H1 (cell line): ENCODE results near the gene BLOC1S3. TPM values are rescaled to one million over a fixed set of nuclear protein-coding genes. Genes with fewer than 3 reads are reported as not detected.

Source experiments
- CTCF ChIA-PET: fragments of 300-600 bp; sonication (Branson Sonifier 250); formaldehyde crosslinking; loops from one replicate; lab custom pipeline; 2021; ENCODE audit not compliant: partially characterized antibody; lab: Charles Lee
- POLR2A ChIA-PET: fragments of 300-600 bp; sonication (Branson Sonifier 250); formaldehyde crosslinking; loops from one replicate; lab custom pipeline; 2021; ENCODE audit warnings: inconsistent platforms; ENCODE audit not compliant: partially characterized antibody; lab: Charles Lee
- DNase-seq, 2 experiments: peaks; one replicate each; pipeline versions ENCODE4 v3.0.0 to v3.0.0-alpha.2; 2010 to 2022; ENCODE audit warnings: low spot score in 2 of 2, low read depth in 1 of 2, mixed read lengths in 1 of 2
- FAIRE-seq: peaks from 2 replicates; lab custom pipeline; 2011; peaks lifted over from hg19 to GRCh38; lab: Jason Lieb, UNC
- H2AFZ ChIP-seq: 2 replicates; pipeline ENCODE4 v1.8.1; 2012; ENCODE audit warnings: low read length, inconsistent platforms
- H2AK5ac ChIP-seq: 2 replicates; pipeline ENCODE4 v1.6.1; 2013; ENCODE audit warnings: low read depth, low read length
- H2BK120ac ChIP-seq: replicated peaks from 2 replicates; pipeline ENCODE3; 2013; ENCODE audit warnings: low read depth, low read length, inconsistent platforms
- H2BK12ac ChIP-seq: 2 replicates; pipeline ENCODE4 v1.6.1; 2013; ENCODE audit warnings: low read depth, low read length
- H2BK15ac ChIP-seq: 2 replicates; pipeline ENCODE4 v1.6.1; 2013; ENCODE audit warnings: low read length
- H2BK20ac ChIP-seq: 2 replicates; pipeline ENCODE4 v1.6.1; 2013; ENCODE audit warnings: low read length
- H2BK5ac ChIP-seq: 2 replicates; pipeline ENCODE4 v1.6.1; 2013; ENCODE audit warnings: low read depth, low read length
- H3K14ac ChIP-seq: 2 replicates; pipeline ENCODE4 v1.6.1; 2013; ENCODE audit warnings: inconsistent platforms; ENCODE audit not compliant: insufficient read length
- H3K18ac ChIP-seq: 2 replicates; pipeline ENCODE4 v1.6.1; 2013; ENCODE audit warnings: low read length; ENCODE audit errors: extremely low read depth
- H3K23ac ChIP-seq: 2 replicates; pipeline ENCODE4 v1.6.1; 2013; ENCODE audit warnings: inconsistent platforms; ENCODE audit not compliant: insufficient read length
- H3K23me2 ChIP-seq: 2 replicates; pipeline ENCODE4 v1.6.1; 2013; ENCODE audit warnings: low read depth, low read length
- H3K27ac ChIP-seq: 2 replicates; pipeline ENCODE4 v1.6.1; 2011; ENCODE audit warnings: low read depth, low read length, inconsistent platforms
- H3K27me3 ChIP-seq, 4 experiments: replicated peaks in 1 of 4; 1 replicate in 1 of 4; 2 replicates in 3 of 4; pipeline versions ENCODE4 v1.6.1 to v1.8.1; 2011 to 2013; ENCODE audit warnings: low read length in 3 of 4, mild to moderate bottlenecking in 3 of 4, inconsistent platforms in 2 of 4, mixed read lengths in 2 of 4, moderate library complexity in 1 of 4; ENCODE audit not compliant: control insufficient read depth in 3 of 4, insufficient read depth in 3 of 4; ENCODE audit errors: extremely low read depth in 1 of 4
- H3K36me3 ChIP-seq, 4 experiments: 2 replicates each; pipeline versions ENCODE4 v1.6.1 to v1.8.1; 2011 to 2013; ENCODE audit warnings: mild to moderate bottlenecking in 4 of 4, low read length in 3 of 4, moderate library complexity in 2 of 4, control low read depth in 1 of 4, inconsistent platforms in 1 of 4; ENCODE audit not compliant: insufficient read depth in 4 of 4, control insufficient read depth in 2 of 4
- H3K4ac ChIP-seq: replicated peaks from 2 replicates; pipeline ENCODE3; 2013; ENCODE audit warnings: low read length, low read depth, mixed read lengths, inconsistent platforms; ENCODE audit not compliant: insufficient read length
- H3K4me1 ChIP-seq, 4 experiments: replicated peaks in 1 of 4; 1 replicate in 1 of 4; 2 replicates in 3 of 4; pipeline versions ENCODE4 v1.6.1 to v1.8.1; 2011 to 2013; ENCODE audit warnings: low read length in 3 of 4, inconsistent platforms in 2 of 4, mixed read lengths in 1 of 4; ENCODE audit not compliant: insufficient read depth in 4 of 4, control insufficient read depth in 3 of 4
- H3K4me2 ChIP-seq, 2 experiments: 2 replicates each; pipeline versions ENCODE4 v1.6.1 to v1.8.1; 2011 to 2013; ENCODE audit warnings: low read depth in 2 of 2, low read length in 2 of 2, control low read depth in 1 of 2, inconsistent platforms in 1 of 2, mild to moderate bottlenecking in 1 of 2; ENCODE audit not compliant: insufficient read depth in 1 of 2
- H3K4me3 ChIP-seq, 4 experiments: fragments of 200-600, 300-600 bp in 1 of 4; sonication (generic), shearing (Covaris generic), sonication (Bioruptor Twin) in 1 of 4; 2 replicates each; pipeline versions ENCODE4 v1.5.1 to v1.8.1; 2011 to 2016; ENCODE audit warnings: low read length in 4 of 4, low read depth in 3 of 4, control low read depth in 2 of 4, inconsistent platforms in 2 of 4, mild to moderate bottlenecking in 2 of 4, mixed read lengths in 1 of 4, moderate library complexity in 1 of 4; ENCODE audit not compliant: insufficient read depth in 2 of 4; ENCODE audit errors: extremely low read depth in 1 of 4
- H3K56ac ChIP-seq: replicated peaks from 2 replicates; pipeline ENCODE3; 2013; ENCODE audit warnings: low read depth, mild to moderate bottlenecking, mixed read lengths, low read length, inconsistent platforms; ENCODE audit not compliant: insufficient read length
- H3K79me1 ChIP-seq: 2 replicates; pipeline ENCODE4 v1.6.1; 2013; ENCODE audit warnings: low read depth, low read length, control low read depth
- H3K79me2 ChIP-seq, 2 experiments: 2 replicates each; pipeline versions ENCODE4 v1.6.1 to v1.8.1; 2012 to 2013; ENCODE audit warnings: low read length in 2 of 2, mild to moderate bottlenecking in 2 of 2, inconsistent platforms in 1 of 2; ENCODE audit not compliant: insufficient read depth in 2 of 2, control insufficient read depth in 1 of 2
- H3K9ac ChIP-seq, 4 experiments: replicated peaks in 1 of 4; 1 replicate in 1 of 4; 2 replicates in 3 of 4; pipeline versions ENCODE4 v1.6.1 to v1.8.1; 2011 to 2013; ENCODE audit warnings: low read depth in 3 of 4, low read length in 3 of 4, control low read depth in 2 of 4, mild to moderate bottlenecking in 2 of 4, moderate library complexity in 2 of 4, inconsistent platforms in 1 of 4; ENCODE audit errors: extremely low read depth in 1 of 4
- H3K9me3 ChIP-seq, 2 experiments: 2 replicates each; pipeline versions ENCODE4 v1.6.1 to v1.8.1; 2012 to 2013; ENCODE audit warnings: mild to moderate bottlenecking in 2 of 2, moderate library complexity in 2 of 2, control low read depth in 1 of 2, inconsistent platforms in 1 of 2, low read depth in 1 of 2, low read length in 1 of 2, mixed read lengths in 1 of 2; ENCODE audit not compliant: insufficient read depth in 2 of 2
- H4K20me1 ChIP-seq, 2 experiments: replicated peaks in 1 of 2; 2 replicates each; pipeline versions ENCODE3 to v1.8.1; 2011 to 2013; ENCODE audit warnings: inconsistent platforms in 2 of 2, low read length in 2 of 2, mild to moderate bottlenecking in 1 of 2; ENCODE audit not compliant: insufficient read depth in 2 of 2, control insufficient read depth in 1 of 2
- H4K5ac ChIP-seq: 2 replicates; pipeline ENCODE4 v1.6.1; 2013; ENCODE audit warnings: low read length, low read depth, mixed read lengths, inconsistent platforms; ENCODE audit not compliant: insufficient read length
- H4K8ac ChIP-seq: 2 replicates; pipeline ENCODE4 v1.8.0; 2013; ENCODE audit warnings: mild to moderate bottlenecking, moderate library complexity, low read length, inconsistent platforms; ENCODE audit not compliant: insufficient read depth; ENCODE audit errors: extremely low read depth
- H4K91ac ChIP-seq: replicated peaks from 2 replicates; pipeline ENCODE3; 2013; ENCODE audit warnings: low read length, mixed read lengths, inconsistent platforms; ENCODE audit not compliant: insufficient read length
- JUN ChIP-seq: IDR thresholded peaks from 2 replicates; pipeline ENCODE4 v1.6.1; 2011; ENCODE audit warnings: low read depth, mild to moderate bottlenecking, improper control_type of control experiment, low read length
- NANOG ChIP-seq: IDR thresholded peaks from 2 replicates; pipeline ENCODE4 v1.6.1; 2011; ENCODE audit warnings: low read length, low read depth, mild to moderate bottlenecking, inconsistent platforms; ENCODE audit not compliant: insufficient read depth, poor library complexity, severe bottlenecking
- POU5F1 ChIP-seq: IDR thresholded peaks from 2 replicates; pipeline ENCODE4 v1.6.1; 2011; ENCODE audit warnings: low read depth, mild to moderate bottlenecking, low read length, moderate library complexity
- RAD21 ChIP-seq, 2 experiments: IDR thresholded peaks in 1 of 2; conservative IDR thresholded peaks in 1 of 2; 2 replicates each; pipeline ENCODE4 v1.6.1; 2011; ENCODE audit warnings: low read depth in 2 of 2, low read length in 2 of 2, improper control_type of control experiment in 1 of 2, inconsistent platforms in 1 of 2, mild to moderate bottlenecking in 1 of 2, moderate library complexity in 1 of 2
- TAF1 ChIP-seq: IDR thresholded peaks from 2 replicates; pipeline ENCODE4 v1.6.1; 2011; ENCODE audit warnings: mild to moderate bottlenecking, low read depth, low read length
- WGBS, 2 experiments: shearing (Covaris generic) in 1 of 2; methylation state at CpG; one replicate each; pipeline versions ENCODE4 v1.1.6 to v1.1.7; 2013 to 2015; ENCODE audit warnings: low lambda C conversion rate in 2 of 2, mixed read lengths in 2 of 2, inconsistent platforms in 1 of 2, low coverage in 1 of 2, missing lambda C conversion rate in 1 of 2; ENCODE audit not compliant: insufficient replicate concordance in 2 of 2, insufficient coverage in 1 of 2, insufficient read length in 1 of 2; ENCODE audit errors: extremely low coverage in 1 of 2, missing lambda C conversion rate in 1 of 2; 5-methylcytosine and 5-hydroxymethylcytosine counted together
- polyA plus RNA-seq, 7 experiments: library from polyadenylated mRNA; depleted of rRNA in 3 of 7; stranded (reverse) in 5 of 7; unstranded in 2 of 7; fragments of >200 nt in 5 of 7; fragments of 200-250 nt in 2 of 7; gene quantifications; 1 replicate in 5 of 7; 2 replicates in 1 of 7; 4 replicates in 1 of 7; pipeline versions ENCODE4 v1.2.1 to v1.2.3, GENCODE V29; 2011 to 2013; ENCODE audit warnings: missing spikeins in 2 of 7, mixed read lengths in 2 of 7
- total RNA-seq: library from RNA; stranded (reverse); fragmentation: NEBNext Ultra II Directional; extraction: Animal tissue kit (Norgen Biotek cat#: 25700); gene quantifications from 2 replicates; pipeline ENCODE4 v1.2.1, GENCODE V29; 2021

Gene BLOC1S3
- total and polyA plus RNA-seq, 2 of the 8 experiments (the other 6 are each of a cell fraction or from before 2014, with no cell fraction given), result 6.0 to 6.1 TPM

- H3K4ac ChIP-seq, result no peak overlapping the region
- H3K4me3 ChIP-seq, result no peak overlapping the region
- no peaks in the 10 kb centered on the region for H3K9me3 ChIP-seq
- no peak overlapping the region for H4K5ac ChIP-seq
- peak overlapping the region; percentile 1; the same call in 1 of the 2 replicates for H4K8ac ChIP-seq
- H2AK5ac ChIP-seq, result peak overlapping the region; percentile 65; the same call in 1 of the 2 replicates
- H4K91ac ChIP-seq, result no peak overlapping the region
- no peak overlapping the region for H3K4me2 ChIP-seq
- H4K20me1 ChIP-seq, result peaks cover 13% of the 10 kb centered on the region in 2 experiments
- POLR2A ChIA-PET, result interaction anchor here (0.7 to 2.0 kb wide), 6 partner anchors 10 to 57 kb away, joined by 3 to 7 read pairs (median 3); no protein-coding TSS in a partner anchor
- WGBS, 2 experiments, result 94% methylated on average over 19 of the region's 21 CpGs; no CpG with 5 or more reads in 1 of the 2 experiments
- CTCF ChIA-PET, result interaction anchor here (0.6 to 4.2 kb wide), 9 partner anchors 10 to 99 kb away, joined by 3 to 27 read pairs (median 5); no protein-coding TSS in a partner anchor
- H3K4me1 ChIP-seq, result peaks cover 0 to 25% (median 12%) of the 10 kb centered on the region in 4 experiments; a peak in 5 of 7 replicates
- H3K14ac ChIP-seq, result no peak overlapping the region
- H2BK15ac ChIP-seq, result no peak overlapping the region
- DNase-seq, result no peak
- H3K27ac ChIP-seq, result no peak overlapping the region
- peaks cover 25% of the 10 kb centered on the region for H3K79me1 ChIP-seq
- H3K27me3 ChIP-seq, result no peaks in the 10 kb centered on the region; a peak in 1 of 7 replicates
- no peak for FAIRE-seq
- peaks cover 0 to 31% of the 10 kb centered on the region in 2 experiments; a peak in 1 of 4 replicates for H3K79me2 ChIP-seq
- H2AFZ ChIP-seq, result no peak overlapping the region
- H3K9ac ChIP-seq, result no peak overlapping the region
- TF ChIP-seq TAF1 (no peak), RAD21 (IDR thresholded peaks at IDR 0.05 in 1 of 2, conservative IDR thresholded peaks at IDR 0.05 in 1 of 2; ENCODE audit: low read depth in 2 of 2, low read length in 2 of 2) (no peak), JUN (no peak), NANOG (no peak), POU5F1 (no peak)
- no peak overlapping the region for H3K23ac ChIP-seq
- H2BK12ac ChIP-seq, result no peak overlapping the region; the same call in 1 of the 2 replicates
- H2BK120ac ChIP-seq, result no peak overlapping the region
- H3K18ac ChIP-seq, result no peak overlapping the region
- no peaks in the 10 kb centered on the region for H3K23me2 ChIP-seq
- H3K36me3 ChIP-seq, result no peaks in the 10 kb centered on the region
- no peak overlapping the region for H3K56ac ChIP-seq
- H2BK20ac ChIP-seq, result no peak overlapping the region
- H2BK5ac ChIP-seq, result 0 out of 2 replicates have a peak overlapping the region, but pooled peaks have one; percentile 75
Measured at GRCh38 chr19:45135176-45135885, 43.3 kb upstream of the BLOC1S3 start.
